Measurements from ENCODE around the gene GRIP2. TPM values are rescaled to one million over a fixed set of nuclear protein-coding genes. Genes with fewer than 3 reads are reported as not detected.

The GRIP2 gene
- total RNA-seq, 1 experiment from 2014 or later = 0.43 TPM

DNA sequence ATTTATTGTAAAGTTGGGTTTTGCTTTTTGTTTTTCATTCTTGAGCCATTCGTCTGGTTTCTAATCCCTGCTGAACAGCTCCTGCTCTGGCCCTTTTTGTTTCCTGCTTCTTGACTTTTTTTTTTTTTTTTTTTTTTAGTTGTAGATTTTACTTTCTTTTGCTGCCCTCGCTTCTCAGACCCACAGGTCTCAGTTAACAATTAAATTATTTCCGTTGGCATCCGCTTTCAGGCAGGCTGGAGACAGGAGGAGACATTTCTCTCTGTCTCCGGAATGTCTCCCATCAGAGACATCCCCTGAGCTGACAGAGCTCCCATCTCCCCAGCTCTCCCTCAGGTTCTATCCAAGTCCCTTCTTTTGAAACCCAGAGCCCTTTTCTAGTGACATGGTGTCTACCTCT, 69.1 kb downstream of the GRIP2 start:
- Histone ChIP-seq H3K27ac (ENCODE audit: low read depth, low read length, poor library complexity, severe bottlenecking) (no peak overlapping the region), H3K4me1 (ENCODE audit: insufficient read depth, low read length, poor library complexity, severe bottlenecking) (no peaks in the 10 kb centered on the region), H3K27me3 (replicated peaks; ENCODE audit: insufficient read depth, low read depth, low read length, poor library complexity) (no peaks in the 10 kb centered on the region), H3K4me3 (ENCODE audit: low read depth, low read length, poor library complexity, severe bottlenecking) (no peak overlapping the region), H3K9me3 (ENCODE audit: low read depth, low read length, poor library complexity, severe bottlenecking) (no peaks in the 10 kb centered on the region), H3K36me3 (ENCODE audit: insufficient read depth, low read length, poor library complexity, severe bottlenecking) (peaks cover 15% of the 10 kb centered on the region)
- POLR2A ChIA-PET (ENCODE audit: low non-redundant PET) = no interaction called here
- intact Hi-C loops (cut with micrococcal nuclease; ENCODE audit: unreplicated experiment) = no loop called here
- CTCF ChIA-PET = interaction anchor here (1.1 kb wide), 1 partner anchor 134 kb away, joined by 3 read pairs; no protein-coding TSS in a partner anchor
- TF ChIP-seq, protein P1, sequence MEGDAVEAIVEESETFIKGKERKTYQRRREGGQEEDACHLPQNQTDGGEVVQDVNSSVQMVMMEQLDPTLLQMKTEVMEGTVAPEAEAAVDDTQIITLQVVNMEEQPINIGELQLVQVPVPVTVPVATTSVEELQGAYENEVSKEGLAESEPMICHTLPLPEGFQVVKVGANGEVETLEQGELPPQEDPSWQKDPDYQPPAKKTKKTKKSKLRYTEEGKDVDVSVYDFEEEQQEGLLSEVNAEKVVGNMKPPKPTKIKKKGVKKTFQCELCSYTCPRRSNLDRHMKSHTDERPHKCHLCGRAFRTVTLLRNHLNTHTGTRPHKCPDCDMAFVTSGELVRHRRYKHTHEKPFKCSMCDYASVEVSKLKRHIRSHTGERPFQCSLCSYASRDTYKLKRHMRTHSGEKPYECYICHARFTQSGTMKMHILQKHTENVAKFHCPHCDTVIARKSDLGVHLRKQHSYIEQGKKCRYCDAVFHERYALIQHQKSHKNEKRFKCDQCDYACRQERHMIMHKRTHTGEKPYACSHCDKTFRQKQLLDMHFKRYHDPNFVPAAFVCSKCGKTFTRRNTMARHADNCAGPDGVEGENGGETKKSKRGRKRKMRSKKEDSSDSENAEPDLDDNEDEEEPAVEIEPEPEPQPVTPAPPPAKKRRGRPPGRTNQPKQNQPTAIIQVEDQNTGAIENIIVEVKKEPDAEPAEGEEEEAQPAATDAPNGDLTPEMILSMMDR (conservative IDR thresholded peaks at IDR 0.05; ENCODE audit: low read depth, low read length) = no peak
- no peak for TF ChIP-seq EZH2 (IDR thresholded peaks at IDR 0.05; ENCODE audit: borderline replicate concordance, low read depth, low read length, poor library complexity, severe bottlenecking)
- TSS peak; percentile 12 for BruUV-seq (replicated peaks)
- no peak for DNase-seq (ENCODE audit: low spot score)

DNA sequence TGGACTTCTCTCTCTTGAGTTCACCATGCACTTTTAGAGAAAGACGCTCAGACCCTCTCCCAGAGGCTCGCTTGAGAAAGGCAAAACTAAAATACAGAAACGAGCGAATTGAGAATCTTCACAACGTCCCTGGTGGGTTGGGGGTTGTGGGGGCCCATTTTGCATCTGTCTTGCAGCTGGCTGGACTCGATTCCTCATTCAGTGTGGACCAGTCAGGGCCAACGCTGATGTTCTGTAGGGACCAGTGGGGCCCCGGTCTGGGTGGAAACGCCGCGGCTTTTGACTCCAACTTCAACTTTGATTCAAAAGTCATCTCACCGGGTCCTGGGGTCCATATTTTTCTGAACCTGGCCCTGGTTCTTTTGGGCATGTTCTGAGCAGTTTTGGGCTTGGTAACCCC, 69.7 kb downstream of the GRIP2 start:
- Histone ChIP-seq H3K36me3 (ENCODE audit: insufficient read depth, low read length, poor library complexity, severe bottlenecking) (peaks cover 15% of the 10 kb centered on the region), H3K4me1 (ENCODE audit: insufficient read depth, low read length, poor library complexity, severe bottlenecking) (no peaks in the 10 kb centered on the region), H3K27ac (ENCODE audit: low read depth, low read length, poor library complexity, severe bottlenecking) (no peak overlapping the region), H3K4me3 (ENCODE audit: low read depth, low read length, poor library complexity, severe bottlenecking) (no peak overlapping the region), H3K27me3 (replicated peaks; ENCODE audit: insufficient read depth, low read depth, low read length, poor library complexity) (no peaks in the 10 kb centered on the region), H3K9me3 (ENCODE audit: low read depth, low read length, poor library complexity, severe bottlenecking) (no peaks in the 10 kb centered on the region)
- ChIA-PET CTCF (interaction anchor here (1.1 kb wide), 1 partner anchor 135 kb away, joined by 3 read pairs; no protein-coding TSS in a partner anchor), POLR2A (ENCODE audit: low non-redundant PET) (no interaction called here)
- no TSS peak for BruUV-seq (replicated peaks)
- intact Hi-C loops (cut with micrococcal nuclease; ENCODE audit: unreplicated experiment) = no loop called here
- TF ChIP-seq, protein P1 (conservative IDR thresholded peaks at IDR 0.05; ENCODE audit: low read depth, low read length) = no peak
- TF ChIP-seq EZH2 (IDR thresholded peaks at IDR 0.05; ENCODE audit: borderline replicate concordance, low read depth, low read length, poor library complexity, severe bottlenecking) = no peak
- no peak for DNase-seq (ENCODE audit: low spot score)

DNA sequence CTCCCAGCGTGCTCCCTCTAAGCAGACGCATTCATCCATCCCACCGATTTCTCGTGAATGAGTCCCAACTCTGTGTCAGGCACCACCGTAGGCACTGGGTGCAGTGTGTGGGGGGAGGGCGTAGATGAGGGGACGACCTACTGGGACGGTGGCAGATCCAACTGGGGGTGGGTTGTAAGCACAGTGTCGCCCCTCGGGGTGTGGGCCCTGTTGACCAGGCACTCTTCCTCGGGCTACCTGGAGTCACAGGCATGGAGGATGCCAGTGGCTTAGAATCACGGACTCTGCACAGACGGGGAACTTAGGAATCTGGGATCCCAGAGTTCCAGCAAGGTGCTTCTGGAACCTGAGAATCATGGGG, 71.5 kb downstream of the GRIP2 start:
- Histone ChIP-seq H3K27ac (ENCODE audit: low read depth, low read length, poor library complexity, severe bottlenecking) (no peak overlapping the region), H3K27me3 (replicated peaks; ENCODE audit: insufficient read depth, low read depth, low read length, poor library complexity) (no peaks in the 10 kb centered on the region), H3K4me3 (ENCODE audit: low read depth, low read length, poor library complexity, severe bottlenecking) (no peak overlapping the region), H3K36me3 (ENCODE audit: insufficient read depth, low read length, poor library complexity, severe bottlenecking) (peaks cover 21% of the 10 kb centered on the region), H3K4me1 (ENCODE audit: insufficient read depth, low read length, poor library complexity, severe bottlenecking) (no peaks in the 10 kb centered on the region), H3K9me3 (ENCODE audit: low read depth, low read length, poor library complexity, severe bottlenecking) (no peaks in the 10 kb centered on the region)
- no peak for DNase-seq (ENCODE audit: low spot score)
- no peak for TF ChIP-seq EZH2 (IDR thresholded peaks at IDR 0.05; ENCODE audit: borderline replicate concordance, low read depth, low read length, poor library complexity, severe bottlenecking)
- TF ChIP-seq, protein P1 (conservative IDR thresholded peaks at IDR 0.05; ENCODE audit: low read depth, low read length) = no peak
- POLR2A ChIA-PET (ENCODE audit: low non-redundant PET) = interaction anchor here (0.7 kb wide), 1 partner anchor 582 kb away, joined by 11 read pairs; no protein-coding TSS in a partner anchor
- BruUV-seq (replicated peaks) = no TSS peak
- intact Hi-C loops (cut with micrococcal nuclease; ENCODE audit: unreplicated experiment) = loop anchor here (1.0 to 5.0 kb wide), 4 partner anchors 66 to 265 kb away; partner anchors contain the start of gene SLC6A6
- CTCF ChIA-PET = interaction anchor here (0.6 to 0.9 kb wide), 8 partner anchors 20 to 596 kb away, joined by 3 to 13 read pairs (median 5); no protein-coding TSS in a partner anchor
